ENCODE results near the gene PER2. TPM values are rescaled to one million over a fixed set of nuclear protein-coding genes. Genes with fewer than 3 reads are reported as not detected.

Gene PER2
- total RNA-seq, 2 experiments from 2014 or later: 8.4 to 18.6 TPM

DNA sequence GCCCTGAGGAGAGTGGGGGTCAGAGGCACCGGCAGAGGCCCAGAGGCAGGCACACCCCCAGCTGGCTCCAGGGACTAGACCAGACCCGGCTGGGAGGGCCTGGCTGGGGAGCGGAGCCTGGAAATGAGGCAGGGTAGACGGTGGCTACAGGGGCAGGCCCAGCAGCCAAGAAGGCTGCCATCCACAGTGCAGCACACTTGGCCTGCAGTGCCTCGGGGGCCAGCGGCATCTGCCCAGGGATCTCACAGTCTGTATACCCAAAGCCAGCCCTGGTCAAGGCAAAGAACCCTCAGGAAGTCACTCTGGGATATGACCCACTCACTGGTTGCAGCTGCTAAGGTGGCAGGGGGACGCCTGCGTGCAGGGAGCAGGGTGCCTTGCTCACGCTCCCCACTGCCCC is 17.8 kb downstream of the PER2 start:
- peaks cover 75% of the 10 kb centered on the region for H3K36me3 ChIP-seq (ENCODE audit: insufficient read depth, low read length)

DNA sequence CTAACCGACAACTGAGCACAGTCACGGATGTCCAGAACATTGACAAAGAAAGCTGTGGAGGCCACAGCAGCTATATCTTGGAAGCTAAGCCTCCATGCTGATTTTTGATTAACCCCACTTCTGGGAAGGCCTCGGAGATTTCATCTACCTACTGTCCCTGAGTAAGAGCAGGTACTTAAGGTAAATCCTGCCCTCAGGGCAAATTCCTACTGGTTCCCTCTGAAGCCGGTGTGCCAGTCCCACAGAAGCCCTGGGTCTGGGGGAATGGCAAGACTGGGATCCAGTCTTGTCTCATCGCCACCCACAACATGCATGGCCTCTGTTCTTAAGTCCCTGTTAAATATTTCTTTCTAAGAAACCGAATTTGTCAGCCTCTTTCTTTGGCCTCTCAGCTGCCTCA is 18.7 kb downstream of the PER2 start:
- H3K4me1 ChIP-seq (ENCODE audit: insufficient read depth, low read length, poor library complexity, severe bottlenecking): no peaks in the 10 kb centered on the region
- H2AFZ ChIP-seq (ENCODE audit: low read length): no peak overlapping the region
- POLR2A ChIA-PET: no interaction called here
- CTCF ChIA-PET (ENCODE audit: unreplicated experiment): no interaction called here
- H3K9me3 ChIP-seq (ENCODE audit: low read length): no peaks in the 10 kb centered on the region
- TF ChIP-seq, protein P1, sequence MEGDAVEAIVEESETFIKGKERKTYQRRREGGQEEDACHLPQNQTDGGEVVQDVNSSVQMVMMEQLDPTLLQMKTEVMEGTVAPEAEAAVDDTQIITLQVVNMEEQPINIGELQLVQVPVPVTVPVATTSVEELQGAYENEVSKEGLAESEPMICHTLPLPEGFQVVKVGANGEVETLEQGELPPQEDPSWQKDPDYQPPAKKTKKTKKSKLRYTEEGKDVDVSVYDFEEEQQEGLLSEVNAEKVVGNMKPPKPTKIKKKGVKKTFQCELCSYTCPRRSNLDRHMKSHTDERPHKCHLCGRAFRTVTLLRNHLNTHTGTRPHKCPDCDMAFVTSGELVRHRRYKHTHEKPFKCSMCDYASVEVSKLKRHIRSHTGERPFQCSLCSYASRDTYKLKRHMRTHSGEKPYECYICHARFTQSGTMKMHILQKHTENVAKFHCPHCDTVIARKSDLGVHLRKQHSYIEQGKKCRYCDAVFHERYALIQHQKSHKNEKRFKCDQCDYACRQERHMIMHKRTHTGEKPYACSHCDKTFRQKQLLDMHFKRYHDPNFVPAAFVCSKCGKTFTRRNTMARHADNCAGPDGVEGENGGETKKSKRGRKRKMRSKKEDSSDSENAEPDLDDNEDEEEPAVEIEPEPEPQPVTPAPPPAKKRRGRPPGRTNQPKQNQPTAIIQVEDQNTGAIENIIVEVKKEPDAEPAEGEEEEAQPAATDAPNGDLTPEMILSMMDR (conservative IDR thresholded peaks at IDR 0.05; ENCODE audit: low read length): no peak
- no peak for TF ChIP-seq EZH2phosphoT487 (IDR thresholded peaks at IDR 0.05; ENCODE audit: borderline replicate concordance, low read depth, low read length)
- peaks cover 72% of the 10 kb centered on the region for H3K36me3 ChIP-seq (ENCODE audit: insufficient read depth, low read length)
- H3K9me2 ChIP-seq (ENCODE audit: insufficient read depth, low read length): no peaks in the 10 kb centered on the region
- BruUV-seq (replicated peaks): no TSS peak
- no peak overlapping the region for H3K4me3 ChIP-seq (ENCODE audit: low read depth, low read length, poor library complexity, severe bottlenecking)
- H3K4me2 ChIP-seq (ENCODE audit: low read length): no peak overlapping the region
- intact Hi-C loops (cut with micrococcal nuclease; ENCODE audit: unreplicated experiment): no loop called here
- H4K20me1 ChIP-seq (ENCODE audit: insufficient read depth, low read length): no peaks in the 10 kb centered on the region
- no peaks in the 10 kb centered on the region for H3K79me2 ChIP-seq (ENCODE audit: insufficient read depth, low read depth, low read length)
- no peak overlapping the region for H3K27ac ChIP-seq (ENCODE audit: low read depth, low read length, poor library complexity, severe bottlenecking)
- no peak for DNase-seq (ENCODE audit: low spot score)

More for the DNA sequence above, 17.8 kb downstream of the PER2 start:
- H3K4me2 ChIP-seq (ENCODE audit: low read length): no peak overlapping the region
- TF ChIP-seq, protein P1 (conservative IDR thresholded peaks at IDR 0.05; ENCODE audit: low read length): no peak
- TF ChIP-seq EZH2phosphoT487 (IDR thresholded peaks at IDR 0.05; ENCODE audit: borderline replicate concordance, low read depth, low read length): no peak
- H4K20me1 ChIP-seq (ENCODE audit: insufficient read depth, low read length): no peaks in the 10 kb centered on the region
- intact Hi-C loops (cut with micrococcal nuclease; ENCODE audit: unreplicated experiment): no loop called here
- no peaks in the 10 kb centered on the region for H3K4me1 ChIP-seq (ENCODE audit: insufficient read depth, low read length, poor library complexity, severe bottlenecking)
- no peak overlapping the region for H2AFZ ChIP-seq (ENCODE audit: low read length)
- H3K27ac ChIP-seq (ENCODE audit: low read depth, low read length, poor library complexity, severe bottlenecking): no peak overlapping the region
- no peak overlapping the region for H3K4me3 ChIP-seq (ENCODE audit: low read depth, low read length, poor library complexity, severe bottlenecking)
- no peaks in the 10 kb centered on the region for H3K9me2 ChIP-seq (ENCODE audit: insufficient read depth, low read length)
- no TSS peak for BruUV-seq (replicated peaks)
- H3K79me2 ChIP-seq (ENCODE audit: insufficient read depth, low read depth, low read length): no peaks in the 10 kb centered on the region
- POLR2A ChIA-PET: no interaction called here
- no peaks in the 10 kb centered on the region for H3K9me3 ChIP-seq (ENCODE audit: low read length)
- CTCF ChIA-PET (ENCODE audit: unreplicated experiment): no interaction called here
- no peak for DNase-seq (ENCODE audit: low spot score)

DNA sequence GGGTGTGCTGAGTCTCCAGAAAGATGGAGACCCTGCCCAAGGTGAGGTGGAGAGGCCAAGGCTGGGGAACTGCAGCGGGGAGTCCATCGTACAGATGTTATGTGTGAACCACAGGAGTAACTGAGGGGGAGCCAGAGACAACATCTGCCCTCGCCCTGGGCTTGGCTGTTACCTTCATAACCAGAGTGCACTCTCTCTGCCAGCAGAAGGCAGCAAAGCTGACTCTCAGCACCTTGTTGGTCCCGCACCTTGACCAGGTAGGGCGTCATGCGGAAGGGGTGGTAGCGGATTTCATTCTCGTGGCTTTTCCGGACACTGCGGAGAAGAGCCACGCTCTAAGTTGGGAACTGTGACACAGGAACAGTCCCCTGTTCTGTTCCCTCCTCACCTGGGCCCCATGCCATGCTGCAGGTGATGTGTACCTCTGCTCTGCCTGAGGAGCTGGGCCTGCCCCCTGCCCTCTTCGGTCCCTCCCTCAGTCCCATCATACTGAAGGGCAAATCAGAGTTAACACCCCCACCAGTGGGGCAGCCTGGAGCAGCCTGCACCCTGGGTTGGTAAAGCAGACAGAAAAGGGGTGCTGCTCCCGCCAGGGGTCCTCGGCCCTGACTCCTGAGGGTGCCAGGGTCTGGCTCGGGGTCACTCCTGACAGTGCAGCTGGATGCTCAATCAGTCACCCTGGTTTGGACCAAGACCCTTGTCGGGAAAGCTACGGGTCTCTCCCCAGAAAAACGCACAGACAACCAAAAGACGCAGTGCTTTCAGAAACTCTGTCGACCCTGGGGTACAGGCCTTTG is 20.3 kb downstream of the PER2 start:
- ChIA-PET POLR2A (no interaction called here), CTCF (ENCODE audit: unreplicated experiment) (no interaction called here)
- Histone ChIP-seq H2AFZ (ENCODE audit: low read length) (no peak overlapping the region), H3K4me1 (ENCODE audit: insufficient read depth, low read length, poor library complexity, severe bottlenecking) (no peaks in the 10 kb centered on the region), H4K20me1 (ENCODE audit: insufficient read depth, low read length) (no peaks in the 10 kb centered on the region), H3K9me2 (ENCODE audit: insufficient read depth, low read length) (no peaks in the 10 kb centered on the region), H3K4me3 (ENCODE audit: low read depth, low read length, poor library complexity, severe bottlenecking) (no peak overlapping the region), H3K9me3 (ENCODE audit: low read length) (no peaks in the 10 kb centered on the region), H3K4me2 (ENCODE audit: low read length) (no peak overlapping the region), H3K79me2 (ENCODE audit: insufficient read depth, low read depth, low read length) (no peaks in the 10 kb centered on the region), H3K27ac (ENCODE audit: low read depth, low read length, poor library complexity, severe bottlenecking) (no peak overlapping the region), H3K36me3 (ENCODE audit: insufficient read depth, low read length) (peaks cover 67% of the 10 kb centered on the region)
- BruUV-seq (replicated peaks): no TSS peak
- no peak for DNase-seq (ENCODE audit: low spot score)
- intact Hi-C loops (cut with micrococcal nuclease; ENCODE audit: unreplicated experiment): no loop called here
- no peak for TF ChIP-seq EZH2phosphoT487 (IDR thresholded peaks at IDR 0.05; ENCODE audit: borderline replicate concordance, low read depth, low read length)
- TF ChIP-seq, protein P1 (conservative IDR thresholded peaks at IDR 0.05; ENCODE audit: low read length): no peak
